ENCODE results near the gene LAMTOR2. TPM values are rescaled to one million over a fixed set of nuclear protein-coding genes. Genes with fewer than 3 reads are reported as not detected.
A peak's percentile ranks its signal among the peaks of the same experiment; 100 is the strongest.

LAMTOR2 gene
- total and polyA plus RNA-seq, 7 donors, result 46.1 to 101 (median 63.9) TPM

DNA sequence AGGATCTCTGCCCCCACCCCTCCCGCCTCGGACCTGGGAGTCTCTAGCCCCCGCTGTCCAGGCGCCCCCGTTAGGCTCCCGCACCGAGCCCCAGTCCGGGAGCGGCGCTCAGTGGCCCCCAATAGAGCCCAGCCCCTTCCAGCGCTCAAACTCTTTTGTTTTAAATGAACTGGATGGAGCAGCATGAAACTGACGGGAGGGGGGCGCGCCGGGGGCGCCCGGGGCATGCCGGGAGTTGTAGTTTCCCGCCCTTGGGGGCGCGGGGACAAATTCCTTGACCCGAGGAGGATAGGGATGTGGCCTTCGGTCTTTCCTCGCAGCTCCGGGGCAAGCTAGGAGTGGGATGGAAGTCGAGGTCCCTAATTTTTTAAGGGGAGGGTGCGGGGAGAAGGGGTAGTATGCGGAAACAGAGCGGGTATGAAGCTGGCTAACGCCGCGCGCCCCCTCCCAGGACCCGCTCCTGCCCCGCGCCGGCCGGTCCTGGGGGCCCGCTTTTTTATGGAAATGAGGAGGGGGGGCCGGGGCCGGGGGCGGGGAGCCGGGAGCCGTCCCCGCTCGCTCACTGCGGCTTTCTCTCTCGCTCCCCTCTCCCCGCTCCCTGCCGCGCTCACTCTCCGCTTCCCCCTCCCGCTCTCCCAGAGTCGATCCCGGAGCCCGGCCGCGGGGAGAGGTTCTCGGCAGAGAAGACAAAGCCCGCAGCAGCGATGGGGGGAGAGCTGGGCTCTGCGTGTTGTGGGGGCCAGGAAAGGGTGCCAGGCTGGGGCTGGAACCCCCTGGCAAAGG is 27.9 kb downstream of the LAMTOR2 start, which contains the start of gene MEX3A:
TSS of gene MEX3A (minus strand) at position 157 of the 783 bp plus-strand sequence. CDS start 467 bp downstream, outside the sequence.
- Histone ChIP-seq H3K9me3 (no peaks in the 10 kb centered on the region), H3K27ac (no peak within 1 kb of the TSS), H3K27me3 (ENCODE audit: insufficient read depth in 3 of 3, low read length in 2 of 3) (no peaks in the 10 kb centered on the region), H3K36me3 (ENCODE audit: insufficient read depth in 1 of 2, low read depth in 1 of 2) (no peaks in the 10 kb centered on the region), H3K4me1 (peaks cover 3% of the 10 kb centered on the region), H3K4me3 (peak within 1 kb of the TSS; percentile 89)
- intact Hi-C loops (cut with DNase I), result no loop called here
- DNase-seq, result peak; percentile 80 to 83
- WGBS, 3 donors, result 0 to 1% (median 1%) methylated on average over 42 to 61 of the region's 62 CpGs
- peak; percentile 83 to 92 (median 84) for ATAC-seq
- no peak for TF ChIP-seq CTCF (IDR thresholded peaks at IDR 0.05)

DNA sequence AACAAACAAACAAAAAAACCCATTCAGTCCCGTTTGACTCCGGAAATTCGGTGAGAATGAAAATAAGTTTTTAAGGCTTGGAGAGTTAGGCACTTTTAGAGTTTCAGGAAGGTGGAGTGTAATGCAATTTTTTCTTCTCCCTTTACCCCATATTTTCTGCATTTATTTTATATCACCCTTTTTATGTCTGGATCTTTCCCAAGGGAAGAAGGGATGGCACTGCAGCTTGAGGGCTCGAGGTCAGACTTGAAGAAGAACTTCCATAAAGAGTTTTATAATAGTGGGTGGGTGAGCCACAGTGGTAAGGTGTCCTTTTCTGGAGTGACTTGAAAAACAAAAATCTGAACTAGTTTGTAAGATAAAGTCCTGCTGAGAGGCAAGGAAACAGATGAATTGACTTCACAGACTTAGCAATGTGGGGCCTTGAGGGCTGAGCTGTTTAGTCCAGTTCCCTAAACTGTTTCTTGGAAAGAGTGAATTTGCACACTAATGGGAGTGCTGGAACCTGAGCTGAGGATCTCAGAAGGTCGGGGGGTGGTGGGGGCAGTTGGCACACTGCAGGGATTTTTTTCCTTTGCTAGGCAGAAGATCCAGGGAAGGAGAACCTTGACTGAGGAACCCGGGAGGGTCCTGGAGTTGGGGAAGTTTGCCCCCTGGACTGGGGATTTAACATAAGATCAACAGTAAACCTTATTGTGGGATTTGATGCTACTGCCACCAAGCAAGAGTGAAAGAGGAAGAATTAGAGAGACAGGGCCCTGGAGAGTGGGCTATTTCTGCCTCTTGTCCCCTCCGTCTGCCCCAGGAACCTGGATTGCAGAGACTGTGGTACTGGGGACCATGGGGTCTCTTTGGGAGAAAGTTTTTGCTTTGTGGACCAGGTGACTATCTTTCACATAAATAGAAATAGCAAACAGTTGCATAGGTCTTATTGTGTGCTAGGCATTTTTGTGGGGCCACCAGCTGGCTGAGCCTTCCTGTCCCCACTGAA is 29.5 kb downstream of the LAMTOR2 start:
- no peaks in the 10 kb centered on the region for H3K27me3 ChIP-seq (ENCODE audit: insufficient read depth in 3 of 3, low read length in 2 of 3)
- H3K4me3 ChIP-seq, result no peak overlapping the region
- no peaks in the 10 kb centered on the region for H3K9me3 ChIP-seq
- peaks cover 3% of the 10 kb centered on the region for H3K4me1 ChIP-seq
- DNase-seq, result no peak
- no peak for TF ChIP-seq CTCF (IDR thresholded peaks at IDR 0.05)
- H3K27ac ChIP-seq, result no peak overlapping the region
- ATAC-seq, result no peak
- H3K36me3 ChIP-seq (ENCODE audit: insufficient read depth in 1 of 2, low read depth in 1 of 2), result no peaks in the 10 kb centered on the region
- intact Hi-C loops (cut with DNase I), result no loop called here
- WGBS, 3 donors, result 63 to 71% (median 68%) methylated on average over 7 of the region's 7 CpGs

DNA sequence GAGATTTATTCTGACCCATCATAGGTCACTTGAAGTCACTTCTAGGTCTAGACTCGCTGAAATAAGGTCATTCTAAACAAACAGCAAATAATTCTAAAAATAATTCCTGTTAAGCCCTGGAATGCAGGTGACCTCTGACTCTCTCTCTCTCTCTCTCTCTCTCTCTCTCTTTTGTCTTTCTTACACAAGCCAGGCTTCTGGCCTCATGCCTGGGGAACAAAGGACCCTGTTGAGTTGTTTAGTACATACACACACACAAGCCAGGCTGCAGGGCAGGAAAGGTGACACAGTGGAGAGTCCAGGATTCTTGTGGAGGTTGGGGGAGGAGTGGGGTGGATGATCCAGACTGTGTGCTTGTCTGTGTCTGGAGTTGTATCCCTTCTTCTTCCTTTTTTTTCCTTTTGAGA is 31.7 kb downstream of the LAMTOR2 start:
- Histone ChIP-seq H3K9me3 (no peaks in the 10 kb centered on the region), H3K4me3 (no peak overlapping the region), H3K27me3 (ENCODE audit: insufficient read depth in 3 of 3, low read length in 2 of 3) (no peaks in the 10 kb centered on the region), H3K36me3 (ENCODE audit: insufficient read depth in 1 of 2, low read depth in 1 of 2) (no peaks in the 10 kb centered on the region), H3K4me1 (peaks cover 3% of the 10 kb centered on the region), H3K27ac (no peak overlapping the region)
- no peak for TF ChIP-seq CTCF (IDR thresholded peaks at IDR 0.05)
- DNase-seq (no peak), ATAC-seq (no peak)
- WGBS, 3 donors, result 40 to 46% (median 41%) methylated on average over 1 of the region's 1 CpG
- intact Hi-C loops (cut with DNase I), result no loop called here

GRCh38 chr1:156089704-156090103 is 35.1 kb downstream of the LAMTOR2 start:
- intact Hi-C loops (cut with DNase I), result loop anchor here (1.0 to 2.0 kb wide), 2 partner anchors 135 to 136 kb away; no protein-coding TSS in a partner anchor
- Histone ChIP-seq H3K27ac (no peak overlapping the region), H3K4me1 (no peaks in the 10 kb centered on the region), H3K27me3 (ENCODE audit: insufficient read depth in 3 of 3, low read length in 2 of 3) (no peaks in the 10 kb centered on the region), H3K36me3 (ENCODE audit: insufficient read depth in 1 of 2, low read depth in 1 of 2) (no peaks in the 10 kb centered on the region), H3K9me3 (no peaks in the 10 kb centered on the region), H3K4me3 (no peak overlapping the region)
- no peak for ATAC-seq
- WGBS, 3 donors, result 34 to 67% (median 41%) methylated on average over 6 of the region's 6 CpGs
- DNase-seq, result no peak
- TF ChIP-seq CTCF (IDR thresholded peaks at IDR 0.05), result no peak
